GM20000 (cell line): Measurements from ENCODE around the gene CLRN3.

Experiments
- DNase-seq: peaks from one replicate; pipeline ENCODE4 v3.0.0; 2012; ENCODE audit warnings: low spot score
- CTCF ChIP-seq: IDR thresholded peaks from 2 replicates; pipeline ENCODE4 v1.5.1; 2012; ENCODE audit warnings: mild to moderate bottlenecking, control low read depth; ENCODE audit errors: extremely low read depth, missing control alignments

CLRN3 gene

DNA sequence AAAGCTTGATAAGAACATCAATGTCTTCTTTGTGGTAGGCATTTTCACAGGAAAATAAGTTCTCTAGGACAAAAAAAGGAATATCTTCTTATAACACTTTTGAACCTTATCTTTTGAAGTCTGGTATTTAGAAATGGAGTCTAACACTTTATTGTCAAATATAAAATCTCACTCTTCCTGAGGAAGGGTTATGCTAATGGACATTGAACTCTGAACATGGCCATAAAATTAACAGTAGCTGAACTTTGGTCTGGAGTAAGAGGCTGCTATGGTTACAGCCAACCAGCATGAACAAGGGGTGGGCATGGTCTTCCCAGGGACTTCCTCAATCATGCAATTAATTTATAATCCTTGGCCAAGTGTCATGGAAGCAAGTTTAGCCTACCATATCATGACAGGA, at the start of gene CLRN3:
TSS of gene CLRN3 (minus strand) at position 199 of the 400 bp plus-strand sequence. CDS start at position 42, 157 bp downstream.
- no peak for DNase-seq
- no peak for TF ChIP-seq CTCF

DNA sequence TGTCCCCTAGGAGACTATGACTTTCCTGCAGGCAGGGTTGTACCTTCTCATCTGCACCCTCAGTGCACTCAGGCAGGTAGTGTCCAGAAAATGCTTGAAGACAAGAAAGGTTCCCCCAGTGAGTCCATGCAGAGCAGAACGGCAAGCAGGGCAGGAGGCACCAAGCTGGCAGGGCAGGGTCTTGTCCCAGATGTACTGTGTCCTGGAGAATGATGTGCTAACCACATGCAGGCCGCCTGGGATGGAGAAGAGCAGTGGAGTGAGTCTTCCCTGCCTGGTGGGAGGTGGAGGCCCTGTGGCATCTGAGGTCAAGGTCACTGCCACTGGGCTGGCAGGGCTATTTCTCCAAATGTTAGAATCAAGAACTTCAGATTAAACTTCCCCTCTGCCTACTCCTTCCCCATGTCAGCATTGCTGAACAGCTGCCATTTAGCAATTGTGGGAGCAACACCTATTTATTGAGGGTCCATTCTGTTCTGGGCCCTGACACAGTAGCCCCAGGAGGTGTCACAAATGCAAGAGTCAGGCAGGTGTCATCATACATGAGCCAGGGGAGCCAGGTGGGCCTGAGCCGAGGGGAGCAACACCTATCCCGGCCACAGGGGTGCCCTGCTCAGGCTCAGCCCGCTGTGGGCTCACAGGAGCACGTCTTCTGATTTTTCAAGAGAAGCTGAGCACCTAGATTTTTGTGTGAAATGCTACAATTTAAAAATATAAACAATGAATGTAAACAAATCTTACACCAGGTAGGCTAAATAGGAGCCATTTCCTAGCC, 48.3 kb upstream of the CLRN3 start:
- no peak for TF ChIP-seq CTCF
- DNase-seq, result no peak

DNA sequence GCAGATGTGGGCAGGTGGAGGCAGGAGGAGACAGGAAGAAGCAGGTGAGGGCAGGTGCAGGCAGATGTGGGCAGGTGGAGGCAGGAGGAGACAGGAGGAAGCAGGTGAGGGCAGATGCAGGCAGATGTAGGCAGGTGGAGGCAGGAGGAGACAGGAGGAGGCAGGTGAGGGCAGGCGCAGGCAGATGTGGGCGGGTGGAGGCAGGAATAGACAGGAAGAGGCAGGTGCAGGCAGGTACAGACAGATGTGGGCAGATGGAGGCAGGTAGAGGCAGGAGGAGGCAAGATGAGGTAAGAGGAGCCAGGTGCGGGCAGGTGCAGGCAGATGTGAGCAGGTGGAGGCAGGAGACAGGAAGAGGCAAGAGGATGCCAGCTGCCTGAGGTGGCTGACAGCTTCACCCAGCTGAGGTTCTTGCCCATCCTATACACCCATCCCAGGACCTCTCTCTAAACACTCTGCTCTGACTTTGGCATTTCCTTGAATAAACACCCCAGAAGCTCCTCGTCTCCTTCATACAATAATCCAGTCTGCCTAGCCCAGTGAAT, 47.1 kb upstream of the CLRN3 start:
- TF ChIP-seq CTCF, result no peak
- DNase-seq, result no peak

GRCh38 chr10:127937915-127938463, 45.2 kb upstream of the CLRN3 start:
- no peak for DNase-seq

DNA sequence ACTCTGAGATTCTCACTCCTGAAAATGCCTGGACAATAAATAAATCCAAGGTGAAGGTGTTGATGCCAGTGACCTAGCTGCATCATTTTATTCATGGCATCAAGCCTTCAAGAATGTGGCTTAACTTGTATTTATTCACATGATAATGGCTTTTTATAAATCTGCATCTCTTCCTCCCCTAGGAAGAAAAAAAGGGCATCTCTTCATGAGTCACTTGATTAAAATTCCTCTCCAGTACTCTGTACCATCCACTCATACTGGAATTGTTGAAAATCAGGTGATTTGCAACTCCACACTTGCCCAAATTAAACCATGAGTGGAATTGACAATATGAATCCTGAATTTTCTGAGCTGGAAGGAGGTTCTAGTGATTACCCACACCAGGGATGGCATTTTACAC, 44.3 kb upstream of the CLRN3 start:
- no peak for DNase-seq
- TF ChIP-seq CTCF, result no peak

More at GRCh38 chr10:127937915-127938463, 45.2 kb upstream of the CLRN3 start:
- TF ChIP-seq CTCF, result no peak

GRCh38 chr10:127935071-127935561, 42.4 kb upstream of the CLRN3 start:
- no peak for DNase-seq
- TF ChIP-seq CTCF, result no peak

- TF ChIP-seq CTCF, result no peak
- DNase-seq, result no peak
These were observed 41.6 kb upstream of the CLRN3 start for GRCh38 chr10:127934383-127934782.
